Measurements from ENCODE around the gene RIPK4.
"Not testable (repeated sequence)": the region's sequence is repeated elsewhere in the genome, so short reads cannot be mapped to it uniquely, and the experiment has no call there.

The RIPK4 gene

DNA sequence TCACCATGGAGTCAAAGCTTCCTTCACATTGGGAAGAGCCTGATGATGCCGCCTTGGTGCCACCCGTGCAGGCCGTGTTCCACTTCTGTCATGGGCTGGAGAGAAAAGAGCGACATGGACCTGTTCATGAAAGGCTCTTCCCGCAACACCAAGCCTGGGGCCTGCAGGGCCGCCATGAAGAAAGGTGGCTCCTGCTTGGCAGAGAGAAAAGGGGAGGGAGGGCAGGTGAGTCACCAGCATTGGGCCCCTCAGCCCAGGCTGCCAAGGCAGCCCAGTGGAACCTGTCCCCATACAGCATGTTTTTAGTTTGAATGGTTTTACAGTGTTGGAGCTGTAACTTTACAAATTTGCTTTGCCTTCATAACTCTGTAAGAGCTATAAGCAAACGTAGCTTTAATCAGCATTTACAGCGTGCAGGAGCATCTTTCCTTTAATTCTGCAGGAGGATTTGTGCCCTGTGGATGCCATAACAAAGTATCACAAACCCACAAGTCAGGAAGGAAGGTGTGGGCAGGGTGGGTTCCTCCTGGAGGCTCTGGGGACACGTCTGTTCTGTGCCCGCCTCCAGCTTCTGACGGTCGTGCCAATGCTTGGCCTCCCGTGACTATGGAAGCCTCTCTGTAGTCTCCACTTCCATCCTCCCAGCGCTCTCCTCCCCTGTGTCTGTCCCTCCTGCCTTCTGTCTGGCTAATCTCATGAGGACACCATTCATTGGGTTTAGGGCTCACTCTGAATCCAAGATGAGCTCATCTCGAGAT is 49.1 kb downstream of the RIPK4 start:
- no peak for DNase-seq (ENCODE audit: low read depth, low spot score)
- TF ChIP-seq, protein P1, sequence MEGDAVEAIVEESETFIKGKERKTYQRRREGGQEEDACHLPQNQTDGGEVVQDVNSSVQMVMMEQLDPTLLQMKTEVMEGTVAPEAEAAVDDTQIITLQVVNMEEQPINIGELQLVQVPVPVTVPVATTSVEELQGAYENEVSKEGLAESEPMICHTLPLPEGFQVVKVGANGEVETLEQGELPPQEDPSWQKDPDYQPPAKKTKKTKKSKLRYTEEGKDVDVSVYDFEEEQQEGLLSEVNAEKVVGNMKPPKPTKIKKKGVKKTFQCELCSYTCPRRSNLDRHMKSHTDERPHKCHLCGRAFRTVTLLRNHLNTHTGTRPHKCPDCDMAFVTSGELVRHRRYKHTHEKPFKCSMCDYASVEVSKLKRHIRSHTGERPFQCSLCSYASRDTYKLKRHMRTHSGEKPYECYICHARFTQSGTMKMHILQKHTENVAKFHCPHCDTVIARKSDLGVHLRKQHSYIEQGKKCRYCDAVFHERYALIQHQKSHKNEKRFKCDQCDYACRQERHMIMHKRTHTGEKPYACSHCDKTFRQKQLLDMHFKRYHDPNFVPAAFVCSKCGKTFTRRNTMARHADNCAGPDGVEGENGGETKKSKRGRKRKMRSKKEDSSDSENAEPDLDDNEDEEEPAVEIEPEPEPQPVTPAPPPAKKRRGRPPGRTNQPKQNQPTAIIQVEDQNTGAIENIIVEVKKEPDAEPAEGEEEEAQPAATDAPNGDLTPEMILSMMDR (IDR thresholded peaks at IDR 0.05; ENCODE audit: low read depth, low read length): no peak
- in situ Hi-C loops (cut with HindIII; ENCODE audit: low sequenced_read_pairs): no loop called here
- H3K4me3 ChIP-seq (ENCODE audit: low read depth, low read length): no peak overlapping the region

DNA sequence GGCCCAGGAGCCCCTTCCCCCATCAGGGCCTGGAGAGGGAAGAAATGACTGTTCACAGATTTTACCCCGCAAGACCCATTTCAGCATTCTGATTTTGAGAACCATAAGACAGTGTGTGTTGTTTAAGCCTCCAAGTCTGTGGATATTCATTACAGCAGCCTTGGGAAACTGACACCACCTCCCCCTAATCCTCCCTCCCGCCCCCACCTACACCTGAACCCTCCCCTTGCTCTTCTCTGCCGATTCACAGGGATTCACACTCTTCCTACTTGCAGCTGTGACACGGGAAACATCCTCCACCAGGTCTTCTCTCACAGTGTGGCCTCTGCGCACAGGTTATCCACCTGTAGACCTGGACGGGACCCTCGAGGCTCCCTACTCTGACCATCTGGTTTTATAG is 50.1 kb downstream of the RIPK4 start:
- no peak for DNase-seq (ENCODE audit: low read depth, low spot score)
- no peak overlapping the region for H3K4me3 ChIP-seq (ENCODE audit: low read depth, low read length)
- in situ Hi-C loops (cut with HindIII; ENCODE audit: low sequenced_read_pairs): no loop called here
- TF ChIP-seq, protein P1 (IDR thresholded peaks at IDR 0.05; ENCODE audit: low read depth, low read length): no peak

DNA sequence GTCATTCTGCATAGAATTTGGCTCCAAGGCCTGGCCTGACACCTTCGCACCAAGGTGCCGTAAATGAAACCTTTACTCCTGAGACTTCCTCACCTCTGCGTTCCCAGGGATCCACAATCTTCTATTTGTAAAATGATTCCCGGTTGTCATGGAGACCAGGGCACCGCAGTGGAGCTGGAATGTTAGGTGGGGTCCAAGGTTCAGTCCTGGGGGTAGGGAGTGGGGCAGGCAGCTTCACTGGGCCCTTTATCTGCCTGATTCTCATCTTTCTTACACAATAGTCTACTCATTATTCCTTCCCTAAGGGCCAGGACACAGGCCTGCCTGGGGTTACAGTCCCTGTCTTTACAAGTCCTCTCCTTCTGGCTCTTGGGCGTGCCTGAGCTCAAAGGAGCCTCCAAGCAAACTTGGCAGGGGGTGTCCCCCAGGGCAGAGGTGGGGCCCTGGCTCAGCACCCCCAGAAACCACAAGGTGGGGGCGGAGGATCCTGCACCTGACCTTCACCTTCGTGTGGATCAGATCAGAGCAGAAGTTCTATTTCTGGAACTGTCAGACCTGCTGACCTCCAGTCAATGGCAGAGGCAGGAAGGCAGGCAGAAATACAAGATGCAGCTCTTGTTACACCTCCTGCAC is 51.1 kb downstream of the RIPK4 start:
- TF ChIP-seq, protein P1 (IDR thresholded peaks at IDR 0.05; ENCODE audit: low read depth, low read length): no peak
- DNase-seq (ENCODE audit: low read depth, low spot score): no peak
- in situ Hi-C loops (cut with HindIII; ENCODE audit: low sequenced_read_pairs): no loop called here
- no peak overlapping the region for H3K4me3 ChIP-seq (ENCODE audit: low read depth, low read length)

DNA sequence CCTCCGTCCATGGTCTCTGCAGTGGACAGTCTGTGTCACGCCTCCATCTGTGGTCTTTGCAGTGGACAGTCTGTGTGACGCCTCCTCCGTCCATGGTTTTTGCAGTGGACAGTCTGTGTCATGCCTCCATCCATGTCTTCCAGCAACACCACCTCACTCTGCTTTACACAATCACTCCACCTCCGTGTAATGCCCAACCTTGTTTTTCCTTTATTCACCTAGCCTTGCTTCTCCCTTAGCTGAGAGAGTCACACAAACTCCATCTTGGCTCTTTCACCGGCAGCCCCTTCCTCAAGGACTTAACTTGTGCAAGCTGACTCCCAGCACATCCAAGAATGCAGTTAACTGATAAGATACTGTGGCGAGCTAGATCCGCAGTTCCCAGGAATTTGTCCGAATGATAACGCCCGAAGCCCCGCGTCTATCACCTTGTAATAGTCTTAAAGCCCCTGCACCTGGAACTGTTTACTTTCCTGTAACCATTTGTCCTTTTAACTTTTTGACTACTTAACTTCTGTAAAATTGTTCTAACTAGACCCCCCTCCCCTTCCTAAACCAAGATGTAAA is 52.5 kb downstream of the RIPK4 start:
- in situ Hi-C loops (cut with HindIII; ENCODE audit: low sequenced_read_pairs); DNase-seq (ENCODE audit: low read depth, low spot score); H3K4me3 ChIP-seq (ENCODE audit: low read depth, low read length): not testable (repeated sequence)

DNA sequence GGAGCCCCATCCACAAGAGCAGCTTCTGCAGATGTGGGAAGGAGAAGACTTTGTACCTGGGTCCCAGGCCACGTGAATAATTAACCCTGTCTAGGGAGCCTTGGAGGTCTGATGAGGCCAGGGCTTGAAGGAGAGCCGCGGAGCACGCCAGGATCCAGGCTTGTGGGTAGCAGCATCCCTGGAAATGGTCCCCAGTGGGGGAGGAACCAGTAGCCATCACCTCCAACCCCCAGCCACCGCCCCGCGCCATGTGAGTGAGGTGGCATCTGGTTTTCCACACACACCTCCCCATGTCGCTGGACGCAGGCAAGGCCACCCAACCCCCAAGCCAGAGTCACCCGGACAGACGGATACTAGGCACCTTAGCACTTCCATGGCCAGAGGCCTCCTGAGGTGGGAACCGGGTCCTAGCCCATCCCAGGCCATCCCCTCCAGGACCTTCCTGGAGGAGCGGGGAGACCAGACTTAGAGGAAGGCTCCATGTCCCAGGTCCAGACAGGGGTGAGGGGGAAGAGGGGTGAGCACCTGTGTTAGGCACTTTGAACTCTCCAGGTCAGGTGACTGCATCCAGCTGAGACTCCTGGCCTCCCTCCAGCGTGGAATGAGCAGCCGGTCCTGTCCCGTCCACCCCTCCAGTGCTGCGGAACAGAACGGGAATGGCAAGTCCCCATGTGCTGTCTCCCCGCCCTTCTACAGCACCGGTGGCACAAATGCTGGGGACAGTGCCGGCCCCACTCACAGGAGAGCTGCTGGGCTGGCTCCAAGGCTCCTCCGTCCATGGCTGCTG is 53.2 kb downstream of the RIPK4 start:
- no peak overlapping the region for H3K4me3 ChIP-seq (ENCODE audit: low read depth, low read length)
- DNase-seq (ENCODE audit: low read depth, low spot score): no peak
- TF ChIP-seq, protein P1 (IDR thresholded peaks at IDR 0.05; ENCODE audit: low read depth, low read length): no peak
- in situ Hi-C loops (cut with HindIII; ENCODE audit: low sequenced_read_pairs): no loop called here

DNA sequence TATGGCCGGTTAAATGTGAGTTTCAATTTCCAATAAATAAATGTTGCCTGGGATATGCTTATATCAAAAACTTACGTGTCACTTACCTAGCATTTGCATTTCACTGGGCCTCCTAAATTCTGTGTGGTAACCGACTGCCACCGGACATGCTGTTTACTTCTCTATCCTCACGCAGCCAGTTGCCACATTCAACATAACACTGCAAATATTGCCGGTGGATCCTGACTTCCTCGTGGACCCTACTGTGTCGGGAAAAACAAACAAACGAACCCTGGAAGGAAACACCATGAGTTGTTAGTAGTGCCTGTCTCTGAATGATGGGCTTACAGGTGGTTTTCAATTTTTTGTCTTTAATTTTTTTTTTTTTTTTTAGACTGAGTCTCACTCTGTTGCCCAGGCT is 54.1 kb downstream of the RIPK4 start:
- DNase-seq (ENCODE audit: low read depth, low spot score): no peak
- H3K4me3 ChIP-seq (ENCODE audit: low read depth, low read length): no peak overlapping the region
- in situ Hi-C loops (cut with HindIII; ENCODE audit: low sequenced_read_pairs): no loop called here
- TF ChIP-seq, protein P1 (IDR thresholded peaks at IDR 0.05; ENCODE audit: low read depth, low read length): no peak

Measured in astrocyte of the spinal cord (primary cell).